ENCODE data around the gene DNAH6. TPM values are rescaled to one million over a fixed set of nuclear protein-coding genes. Genes with fewer than 3 reads are reported as not detected.
A peak's percentile ranks its signal among the peaks of the same experiment; 100 is the strongest.

DNAH6 gene
- polyA plus RNA-seq, 2 of the 4 experiments (the other 2 are of a cell fraction): 0.13 to 0.32 TPM

GRCh38 chr2:84805250-84805958 is 289.1 kb downstream of the DNAH6 start:
- TF ChIP-seq KDM1A (IDR thresholded peaks at IDR 0.05; ENCODE audit: low read depth) (no peak), CHD4 (IDR thresholded peaks at IDR 0.05; ENCODE audit: borderline replicate concordance) (no peak), MAFK (IDR thresholded peaks at IDR 0.05; ENCODE audit: partially characterized antibody) (peak; percentile 45), PBX3 (IDR thresholded peaks at IDR 0.05) (no peak), CHD2 (IDR thresholded peaks at IDR 0.05; ENCODE audit: low read length, partially characterized antibody) (no peak)
- ATAC-seq (no peak), DNase-seq (ENCODE audit: low read depth in 1 of 2, low spot score in 1 of 2) (no peak)

DNA sequence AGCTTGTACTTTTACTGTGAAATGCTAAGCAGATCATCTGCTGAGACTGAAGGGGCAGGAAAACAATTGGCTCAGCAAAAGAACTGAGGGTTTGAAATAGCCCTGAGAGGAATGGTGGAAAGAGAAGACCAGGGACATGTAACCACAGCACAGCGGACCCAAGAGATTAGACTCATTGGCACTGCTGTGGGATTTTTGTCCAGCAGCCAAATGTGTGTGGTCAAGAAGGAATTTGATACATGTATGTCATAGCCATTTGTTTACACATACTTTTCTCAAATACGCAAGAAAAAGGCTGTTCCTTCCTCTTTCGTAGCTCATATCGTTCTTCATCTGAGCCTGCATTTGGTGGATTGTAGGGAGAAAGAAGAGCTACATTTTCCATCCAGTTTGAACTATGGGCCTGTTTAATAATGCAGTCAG is 290.8 kb downstream of the DNAH6 start:
- Histone ChIP-seq H3K9me3 (no peaks in the 10 kb centered on the region), H3K27ac (peak overlapping the region; percentile 50 to 73; a peak in 4 of 6 replicates), H3K4me2 (peak overlapping the region; percentile 67), H3K4me1 (peaks cover 33% of the 10 kb centered on the region), H3K4me3 (no peak overlapping the region)
- no peak for TF ChIP-seq FOSL2 (IDR thresholded peaks at IDR 0.05)
- 0 out of 2 replicates have a peak, but pooled peaks have one; percentile 6 for TF ChIP-seq FOSL2 (CRISPR knock-in tag; IDR thresholded peaks at IDR 0.05)
- TF ChIP-seq CBX8 (IDR thresholded peaks at IDR 0.05): no peak
- peak; percentile 97 for FAIRE-seq
- CTCF ChIA-PET: interaction anchor here (0.8 to 0.9 kb wide), 2 partner anchors 74 to 119 kb away, joined by 3 to 4 read pairs; no protein-coding TSS in a partner anchor
- POLR2A ChIA-PET: interaction anchor here (1.4 kb wide), 1 partner anchor 98 kb away, joined by 5 read pairs; the partner anchor contains the start of gene TMSB10
- DNase-seq (ENCODE audit: low read depth in 1 of 2, low spot score in 1 of 2): peak; percentile 53 to 84
- 5% methylated on average over 4 of the region's 4 CpGs for WGBS (ENCODE audit: missing lambda C conversion rate)
- peak; percentile 79 to 90 for ATAC-seq

More at GRCh38 chr2:84805250-84805958, 289.1 kb downstream of the DNAH6 start:
- CTCF ChIA-PET: no interaction called here
- H3K27ac ChIP-seq: no peak overlapping the region
- peak overlapping the region; percentile 2; the same call in 1 of the 3 replicates for H3K4me2 ChIP-seq
- no peak for FAIRE-seq
- H3K9me3 ChIP-seq: no peaks in the 10 kb centered on the region
- POLR2A ChIA-PET: no interaction called here
- WGBS (ENCODE audit: missing lambda C conversion rate): 44% methylated on average over 1 of the region's 1 CpG
- H3K4me1 ChIP-seq: peaks cover 33% of the 10 kb centered on the region
- H3K4me3 ChIP-seq: no peak overlapping the region

DNA sequence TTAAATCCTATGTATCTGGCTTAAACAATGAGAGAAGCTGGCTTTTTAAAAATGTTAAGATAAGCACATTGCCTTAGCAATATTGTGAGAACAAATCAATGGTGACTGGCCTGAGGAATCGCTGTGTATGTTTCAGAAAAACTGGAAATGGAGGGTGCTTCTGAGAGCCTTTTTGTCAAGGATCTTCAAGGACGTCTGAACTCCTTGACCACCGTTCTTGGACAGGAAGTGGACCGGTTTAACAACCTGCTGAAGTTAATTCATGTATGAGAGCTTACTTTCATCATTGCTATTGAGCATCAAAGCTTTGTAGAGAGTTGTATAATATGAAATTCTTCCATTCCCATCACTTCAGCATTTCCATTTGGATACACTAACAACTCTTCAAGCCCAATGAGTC is 292.0 kb downstream of the DNAH6 start:
- ChIA-PET CTCF (interaction anchor here (0.8 kb wide), 1 partner anchor 311 kb away, joined by 3 read pairs; no protein-coding TSS in a partner anchor), POLR2A (no interaction called here)
- Histone ChIP-seq H3K9me3 (no peaks in the 10 kb centered on the region), H3K4me3 (no peak overlapping the region), H3K27ac (no peak overlapping the region), H3K4me2 (no peak overlapping the region), H3K4me1 (peaks cover 33% of the 10 kb centered on the region)
- ATAC-seq: no peak
- 75% methylated on average over 4 of the region's 4 CpGs for WGBS (ENCODE audit: missing lambda C conversion rate)
- no peak for FAIRE-seq
- TF ChIP-seq BCL3 (IDR thresholded peaks at IDR 0.05) (no peak), CBX2 (IDR thresholded peaks at IDR 0.05; ENCODE audit: borderline replicate concordance, low read depth) (no peak), CHD4 (IDR thresholded peaks at IDR 0.05; ENCODE audit: borderline replicate concordance) (no peak), JUN (IDR thresholded peaks at IDR 0.05) (no peak), SREBF2 (IDR thresholded peaks at IDR 0.05) (no peak), CBX8 (IDR thresholded peaks at IDR 0.05) (no peak), GATA3 (IDR thresholded peaks at IDR 0.05; ENCODE audit: borderline replicate concordance) (no peak), ZFP36 (IDR thresholded peaks at IDR 0.05; ENCODE audit: borderline replicate concordance, partially characterized antibody) (no peak), SMC3 (IDR thresholded peaks at IDR 0.05) (no peak), HOXB13 (CRISPR knock-in tag; IDR thresholded peaks at IDR 0.05; ENCODE audit: low read depth) (no peak), POLR2A (IDR thresholded peaks at IDR 0.05; ENCODE audit: low read length) (no peak), REST (IDR thresholded peaks at IDR 0.05) (no peak)
- TF ChIP-seq, protein P1, sequence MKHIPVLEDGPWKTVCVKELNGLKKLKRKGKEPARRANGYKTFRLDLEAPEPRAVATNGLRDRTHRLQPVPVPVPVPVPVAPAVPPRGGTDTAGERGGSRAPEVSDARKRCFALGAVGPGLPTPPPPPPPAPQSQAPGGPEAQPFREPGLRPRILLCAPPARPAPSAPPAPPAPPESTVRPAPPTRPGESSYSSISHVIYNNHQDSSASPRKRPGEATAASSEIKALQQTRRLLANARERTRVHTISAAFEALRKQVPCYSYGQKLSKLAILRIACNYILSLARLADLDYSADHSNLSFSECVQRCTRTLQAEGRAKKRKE (CRISPR knock-in tag; IDR thresholded peaks at IDR 0.05; ENCODE audit: low read depth): no peak
- TF ChIP-seq, protein P2, sequence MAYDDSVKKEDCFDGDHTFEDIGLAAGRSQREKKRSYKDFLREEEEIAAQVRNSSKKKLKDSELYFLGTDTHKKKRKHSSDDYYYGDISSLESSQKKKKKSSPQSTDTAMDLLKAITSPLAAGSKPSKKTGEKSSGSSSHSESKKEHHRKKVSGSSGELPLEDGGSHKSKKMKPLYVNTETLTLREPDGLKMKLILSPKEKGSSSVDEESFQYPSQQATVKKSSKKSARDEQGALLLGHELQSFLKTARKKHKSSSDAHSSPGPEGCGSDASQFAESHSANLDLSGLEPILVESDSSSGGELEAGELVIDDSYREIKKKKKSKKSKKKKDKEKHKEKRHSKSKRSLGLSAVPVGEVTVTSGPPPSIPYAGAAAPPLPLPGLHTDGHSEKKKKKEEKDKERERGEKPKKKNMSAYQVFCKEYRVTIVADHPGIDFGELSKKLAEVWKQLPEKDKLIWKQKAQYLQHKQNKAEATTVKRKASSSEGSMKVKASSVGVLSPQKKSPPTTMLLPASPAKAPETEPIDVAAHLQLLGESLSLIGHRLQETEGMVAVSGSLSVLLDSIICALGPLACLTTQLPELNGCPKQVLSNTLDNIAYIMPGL (CRISPR knock-in tag; IDR thresholded peaks at IDR 0.05; ENCODE audit: borderline replicate concordance): no peak
- DNase-seq (ENCODE audit: low read depth in 1 of 2, low spot score in 1 of 2): no peak

Data from A549 (cell line).